ENCODE results near the gene KIAA0753.

- TF ChIP-seq CTCF (conservative IDR thresholded peaks at IDR 0.05; ENCODE audit: low read length) (no peak), EZH2phosphoT487 (IDR thresholded peaks at IDR 0.05; ENCODE audit: borderline replicate concordance, low read depth, low read length) (no peak)
These were observed 14.6 kb upstream of the KIAA0753 start for GRCh38 chr17:6654841-6655731.

Measured in OCI-LY7 (cell line).